Cardiac muscle cell (in vitro differentiated cells and primary cell): ENCODE measurements around the gene IRX3. TPM values are rescaled to one million over a fixed set of nuclear protein-coding genes. Genes with fewer than 3 reads are reported as not detected.

Source experiments
- DNase-seq, 2 donors: peaks; one replicate each; pipeline versions ENCODE4 v3.0.0 to v3.0.0-alpha.2; 2010 to 2017; ENCODE audit warnings: low read depth in 1 of 2, low spot score in 1 of 2
- H3K27ac ChIP-seq: fragments of 200-600 bp; sonication (generic); 2 replicates; pipeline ENCODE4 v1.5.1; 2016
- H3K27me3 ChIP-seq: fragments of 200-600 bp; sonication (generic); 2 replicates; pipeline ENCODE4 v1.6.0; 2016; ENCODE audit warnings: control low read depth
- H3K36me3 ChIP-seq: fragments of 200-600 bp; sonication (generic); 2 replicates; pipeline ENCODE4 v1.5.1; 2016; ENCODE audit warnings: control low read depth
- H3K4me1 ChIP-seq: fragments of 200-600 bp; sonication (generic); 2 replicates; pipeline ENCODE4 v1.8.1; 2017; ENCODE audit warnings: low read depth, mild to moderate bottlenecking, mixed run types
- H3K4me3 ChIP-seq: fragments of 200-600 bp; sonication (generic); 2 replicates; pipeline ENCODE4 v1.5.1; 2016; ENCODE audit warnings: mild to moderate bottlenecking
- H3K9me3 ChIP-seq: fragments of 200-600 bp; sonication (generic); 2 replicates; pipeline ENCODE4 v1.5.1; 2017; ENCODE audit warnings: low read depth, mild to moderate bottlenecking, control low read depth
- polyA plus RNA-seq: library from polyadenylated mRNA; unstranded; fragments of >200 nt; fragmentation: Nextera tagmentation; extraction: Ambion mirVana; gene quantifications from 2 replicates; pipeline ENCODE4 v1.2.1, GENCODE V29; 2016
- total RNA-seq: library from RNA; depleted of rRNA; stranded (reverse); fragments of >200 nt; gene quantifications from 2 replicates; pipeline ENCODE4 v1.2.3, GENCODE V29; 2016
- TF ChIP-seq, protein P1 (sequence below): IDR thresholded peaks from 2 replicates; pipeline ENCODE4 v1.5.1; 2012; ENCODE audit warnings: low read depth, mild to moderate bottlenecking, low read length

IRX3 gene
- total and polyA plus RNA-seq, 2 experiments from 2014 or later: 190 to 209 TPM

DNA sequence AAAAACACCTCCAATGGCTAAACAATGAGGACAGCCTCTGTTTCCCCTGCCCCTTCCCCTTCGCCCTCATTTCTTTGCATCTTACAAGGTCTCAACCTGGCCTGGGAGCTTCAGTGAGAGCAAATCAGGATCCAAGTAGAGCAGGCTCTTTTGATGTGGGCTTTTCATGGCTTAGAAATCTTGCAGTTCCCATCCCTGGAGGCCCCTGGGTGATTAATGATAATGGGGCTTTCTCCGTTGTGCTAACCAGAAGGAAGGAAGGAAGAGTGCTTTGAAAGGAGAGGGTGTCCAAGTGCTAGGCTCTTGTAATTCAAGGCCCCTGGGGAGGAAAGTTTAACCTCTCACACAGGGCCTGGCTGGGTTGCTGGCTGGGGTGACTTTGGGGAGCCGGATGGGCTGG, 18.5 kb upstream of the IRX3 start:
- no peak for DNase-seq
- H3K27ac ChIP-seq: no peak overlapping the region
- H3K27me3 ChIP-seq: no peaks in the 10 kb centered on the region
- H3K36me3 ChIP-seq: no peaks in the 10 kb centered on the region
- H3K9me3 ChIP-seq: no peaks in the 10 kb centered on the region
- no peak overlapping the region for H3K4me3 ChIP-seq
- TF ChIP-seq, protein P1, sequence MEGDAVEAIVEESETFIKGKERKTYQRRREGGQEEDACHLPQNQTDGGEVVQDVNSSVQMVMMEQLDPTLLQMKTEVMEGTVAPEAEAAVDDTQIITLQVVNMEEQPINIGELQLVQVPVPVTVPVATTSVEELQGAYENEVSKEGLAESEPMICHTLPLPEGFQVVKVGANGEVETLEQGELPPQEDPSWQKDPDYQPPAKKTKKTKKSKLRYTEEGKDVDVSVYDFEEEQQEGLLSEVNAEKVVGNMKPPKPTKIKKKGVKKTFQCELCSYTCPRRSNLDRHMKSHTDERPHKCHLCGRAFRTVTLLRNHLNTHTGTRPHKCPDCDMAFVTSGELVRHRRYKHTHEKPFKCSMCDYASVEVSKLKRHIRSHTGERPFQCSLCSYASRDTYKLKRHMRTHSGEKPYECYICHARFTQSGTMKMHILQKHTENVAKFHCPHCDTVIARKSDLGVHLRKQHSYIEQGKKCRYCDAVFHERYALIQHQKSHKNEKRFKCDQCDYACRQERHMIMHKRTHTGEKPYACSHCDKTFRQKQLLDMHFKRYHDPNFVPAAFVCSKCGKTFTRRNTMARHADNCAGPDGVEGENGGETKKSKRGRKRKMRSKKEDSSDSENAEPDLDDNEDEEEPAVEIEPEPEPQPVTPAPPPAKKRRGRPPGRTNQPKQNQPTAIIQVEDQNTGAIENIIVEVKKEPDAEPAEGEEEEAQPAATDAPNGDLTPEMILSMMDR: no peak
- no peaks in the 10 kb centered on the region for H3K4me1 ChIP-seq

DNA sequence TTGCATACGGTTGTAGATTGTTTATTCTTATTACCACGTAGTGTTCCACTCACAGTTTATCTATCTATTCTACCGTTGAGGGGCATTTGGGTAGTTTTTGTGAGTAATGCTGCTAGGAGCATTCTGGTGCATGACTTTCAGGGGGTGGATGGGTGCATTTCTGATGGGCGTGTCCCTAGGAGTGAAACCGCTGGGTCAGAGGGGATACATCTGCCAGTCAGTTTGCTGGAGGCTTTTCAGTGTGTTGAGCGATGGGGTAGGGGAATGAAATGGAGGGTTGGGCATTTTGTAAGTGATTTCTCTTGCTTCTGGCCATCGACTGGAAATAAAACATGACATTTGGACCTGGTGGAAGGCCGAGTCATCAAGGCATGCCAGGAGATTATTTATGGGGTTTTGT, 17.0 kb upstream of the IRX3 start:
- Histone ChIP-seq H3K4me1 (no peaks in the 10 kb centered on the region), H3K27ac (no peak overlapping the region), H3K9me3 (no peaks in the 10 kb centered on the region), H3K36me3 (no peaks in the 10 kb centered on the region), H3K4me3 (no peak overlapping the region), H3K27me3 (no peaks in the 10 kb centered on the region)
- TF ChIP-seq, protein P1: no peak
- DNase-seq: no peak

DNA sequence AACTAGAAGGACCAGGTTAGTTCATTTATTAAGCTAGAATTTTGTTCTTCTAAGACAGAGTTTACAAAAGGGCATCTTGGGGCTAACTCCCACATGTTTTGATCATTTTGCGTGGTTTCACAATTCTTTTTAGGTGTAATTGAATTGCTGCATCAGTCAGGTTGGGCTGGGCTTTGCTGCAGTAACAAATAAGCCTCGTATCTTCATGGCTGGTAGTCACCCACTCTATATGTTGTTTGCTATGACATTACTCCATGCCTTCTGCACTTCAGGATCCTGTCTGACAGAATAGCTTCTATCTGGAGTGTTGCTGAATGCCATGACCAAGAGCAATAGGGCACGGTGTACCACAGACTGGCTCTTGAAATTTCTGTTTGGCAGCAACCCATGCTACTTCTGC, 10.6 kb upstream of the IRX3 start:
- H3K36me3 ChIP-seq: no peaks in the 10 kb centered on the region
- H3K9me3 ChIP-seq: no peaks in the 10 kb centered on the region
- no peak overlapping the region for H3K4me3 ChIP-seq
- no peak for DNase-seq
- no peak overlapping the region for H3K27ac ChIP-seq
- H3K4me1 ChIP-seq: no peaks in the 10 kb centered on the region
- H3K27me3 ChIP-seq: no peaks in the 10 kb centered on the region
- TF ChIP-seq, protein P1: no peak

DNA sequence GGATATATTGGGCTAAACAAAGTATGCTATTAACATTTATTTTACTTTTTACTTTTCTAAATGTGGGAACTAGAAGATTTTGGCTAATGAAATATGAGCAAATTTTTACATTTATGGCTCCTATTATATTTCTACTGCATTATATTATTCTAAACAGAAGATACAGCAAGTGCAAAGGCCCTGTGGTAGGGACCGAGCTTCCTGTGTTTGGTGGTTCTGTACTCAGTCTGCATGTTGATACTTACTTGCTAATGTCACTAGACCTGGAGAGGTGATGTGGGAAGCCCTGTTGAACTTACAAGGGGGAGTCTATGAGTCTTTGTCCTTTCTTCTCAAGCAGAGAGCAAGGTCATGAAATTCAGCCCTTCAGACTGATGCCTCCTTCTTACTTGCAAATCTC, 10.0 kb upstream of the IRX3 start:
- DNase-seq: no peak
- H3K27me3 ChIP-seq: no peaks in the 10 kb centered on the region
- no peaks in the 10 kb centered on the region for H3K4me1 ChIP-seq
- H3K4me3 ChIP-seq: no peak overlapping the region
- TF ChIP-seq, protein P1: no peak
- no peaks in the 10 kb centered on the region for H3K9me3 ChIP-seq
- H3K36me3 ChIP-seq: no peaks in the 10 kb centered on the region
- no peak overlapping the region for H3K27ac ChIP-seq

DNA sequence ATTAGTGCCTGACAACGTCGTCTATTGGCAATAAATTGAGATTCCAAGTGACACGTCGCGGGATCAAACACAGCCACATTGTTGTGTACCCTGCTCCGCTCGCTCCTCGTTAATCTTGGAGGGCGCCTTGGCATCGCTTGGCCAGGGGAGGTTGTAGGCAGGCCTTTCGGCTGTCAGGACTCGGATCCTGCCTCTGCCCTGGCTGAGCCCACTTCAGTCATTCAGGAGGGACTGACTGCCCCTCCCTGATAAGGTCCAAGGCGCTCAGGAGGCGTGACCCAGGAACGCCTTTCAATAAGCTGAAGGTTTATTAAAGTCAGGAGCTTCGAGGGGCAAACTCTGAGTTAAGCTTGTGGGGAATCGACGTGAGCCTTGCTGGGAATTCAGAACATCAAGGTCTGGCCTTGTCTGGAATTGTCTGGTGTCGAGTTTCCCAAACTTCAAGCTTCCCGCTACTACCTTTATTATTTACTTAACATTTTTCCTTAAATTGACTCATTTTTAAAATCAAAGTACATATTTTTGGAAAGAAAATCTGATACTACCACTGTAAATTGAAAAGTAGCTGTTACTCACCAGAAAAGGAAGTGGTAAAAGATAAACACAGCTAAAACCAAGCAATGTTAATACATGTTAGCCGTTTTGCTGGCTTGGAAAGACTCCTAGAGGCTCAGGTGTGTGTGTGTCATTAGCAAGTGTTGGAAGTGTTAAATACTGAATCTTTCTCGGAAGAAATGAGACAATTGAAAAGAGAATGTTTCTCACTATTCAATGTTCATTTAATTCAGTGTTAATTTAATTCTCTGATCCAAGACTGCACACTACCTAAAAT, 5.3 kb upstream of the IRX3 start:
- no peak overlapping the region for H3K4me3 ChIP-seq
- peaks cover 5% of the 10 kb centered on the region for H3K27me3 ChIP-seq
- no peak overlapping the region for H3K27ac ChIP-seq
- DNase-seq: no peak
- H3K4me1 ChIP-seq: no peaks in the 10 kb centered on the region
- TF ChIP-seq, protein P1: no peak
- no peaks in the 10 kb centered on the region for H3K9me3 ChIP-seq
- no peaks in the 10 kb centered on the region for H3K36me3 ChIP-seq
